ENCODE data around the gene EIF1AD.
"Not testable (repeated sequence)": the region's sequence is repeated elsewhere in the genome, so short reads cannot be mapped to it uniquely, and the experiment has no call there.

EIF1AD gene

GRCh38 chr11:66001942-66002647, at the start of gene EIF1AD, which contains the start of gene BANF1:
TSS of gene EIF1AD (minus strand) at chr11:66002157. CDS start at chr11:66000389, 1,768 bp downstream.
TSS of gene BANF1 (plus strand) at chr11:66002503. CDS start at chr11:66003251, 748 bp downstream.
- DNase-seq = peak; percentile 97

GRCh38 chr11:66051371-66051765, 49.4 kb upstream of the EIF1AD start:
- DNase-seq = no peak

- peak; percentile 40 for DNase-seq
These were observed 48.7 kb upstream of the EIF1AD start for GRCh38 chr11:66050581-66051231.

GRCh38 chr11:66048547-66049323, 46.8 kb upstream of the EIF1AD start, which contains the start of gene GAL3ST3:
TSS of gene GAL3ST3 (minus strand) at chr11:66049161. CDS start at chr11:66045415, 3,746 bp downstream.
- DNase-seq = peak; percentile 68

DNA sequence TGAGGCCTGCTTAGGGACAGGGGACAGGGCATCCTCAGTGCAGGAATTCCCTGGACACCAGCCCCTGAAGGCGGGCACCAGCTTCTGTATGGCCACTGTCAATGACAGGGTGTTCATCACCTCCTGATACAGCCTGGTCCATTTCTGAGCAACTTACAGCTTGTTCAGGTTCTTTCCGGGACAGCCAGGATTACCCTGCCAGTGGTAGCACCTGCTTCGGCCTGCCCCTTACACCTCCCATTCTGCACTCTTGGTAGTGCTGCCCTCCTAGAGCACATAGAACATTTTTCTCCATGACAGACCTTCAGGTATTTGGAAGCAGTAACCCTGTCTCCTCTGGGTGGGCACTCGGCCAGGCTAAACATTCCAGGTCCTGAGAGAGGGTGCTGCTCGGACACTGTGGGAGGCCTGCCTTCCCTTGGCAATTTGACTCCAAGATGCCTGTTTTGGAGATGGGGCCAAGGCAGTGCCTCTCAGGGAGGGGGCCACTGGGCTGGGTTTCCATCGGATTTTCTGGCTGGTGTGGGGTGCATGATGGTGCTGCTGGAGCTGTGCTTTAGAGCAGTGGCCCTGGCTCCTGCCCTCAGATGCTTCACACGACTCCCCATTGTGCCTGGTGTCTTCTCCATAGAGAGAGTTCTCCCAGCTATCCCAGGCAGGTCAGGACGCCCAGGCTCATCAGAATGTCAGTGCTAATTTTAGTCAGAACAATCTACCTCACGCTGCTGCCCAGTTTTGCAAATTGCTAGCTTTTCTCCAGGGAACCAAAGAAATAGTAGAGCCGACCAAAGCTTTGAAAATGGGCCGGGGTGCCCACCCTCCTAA, 45.8 kb upstream of the EIF1AD start:
- DNase-seq = no peak

- DNase-seq = peak; percentile 85
These were observed 44.9 kb upstream of the EIF1AD start for GRCh38 chr11:66046901-66047300.

- peak; percentile 88 for DNase-seq
These were observed 43.3 kb upstream of the EIF1AD start for GRCh38 chr11:66045177-66045639.

DNA sequence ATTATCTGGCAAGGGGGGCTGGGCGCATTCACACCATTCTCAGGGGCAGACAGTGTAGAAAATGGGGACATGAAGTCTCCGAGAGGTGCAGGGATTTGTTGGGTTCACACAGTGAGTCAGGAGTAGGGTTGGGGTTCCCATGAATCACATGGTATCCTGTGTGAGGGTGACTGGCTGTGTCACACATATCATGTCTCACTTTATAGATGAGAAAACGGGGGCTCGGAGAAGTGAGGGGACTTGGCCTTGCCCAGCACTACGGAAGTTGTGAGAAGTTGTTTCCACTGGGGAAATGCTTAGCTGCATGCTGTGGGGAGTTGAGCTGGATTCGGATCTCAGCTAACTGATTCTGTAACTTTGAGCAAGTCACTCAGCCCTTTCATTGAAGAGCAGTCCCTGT, 42.8 kb upstream of the EIF1AD start:
- DNase-seq = no peak

DNA sequence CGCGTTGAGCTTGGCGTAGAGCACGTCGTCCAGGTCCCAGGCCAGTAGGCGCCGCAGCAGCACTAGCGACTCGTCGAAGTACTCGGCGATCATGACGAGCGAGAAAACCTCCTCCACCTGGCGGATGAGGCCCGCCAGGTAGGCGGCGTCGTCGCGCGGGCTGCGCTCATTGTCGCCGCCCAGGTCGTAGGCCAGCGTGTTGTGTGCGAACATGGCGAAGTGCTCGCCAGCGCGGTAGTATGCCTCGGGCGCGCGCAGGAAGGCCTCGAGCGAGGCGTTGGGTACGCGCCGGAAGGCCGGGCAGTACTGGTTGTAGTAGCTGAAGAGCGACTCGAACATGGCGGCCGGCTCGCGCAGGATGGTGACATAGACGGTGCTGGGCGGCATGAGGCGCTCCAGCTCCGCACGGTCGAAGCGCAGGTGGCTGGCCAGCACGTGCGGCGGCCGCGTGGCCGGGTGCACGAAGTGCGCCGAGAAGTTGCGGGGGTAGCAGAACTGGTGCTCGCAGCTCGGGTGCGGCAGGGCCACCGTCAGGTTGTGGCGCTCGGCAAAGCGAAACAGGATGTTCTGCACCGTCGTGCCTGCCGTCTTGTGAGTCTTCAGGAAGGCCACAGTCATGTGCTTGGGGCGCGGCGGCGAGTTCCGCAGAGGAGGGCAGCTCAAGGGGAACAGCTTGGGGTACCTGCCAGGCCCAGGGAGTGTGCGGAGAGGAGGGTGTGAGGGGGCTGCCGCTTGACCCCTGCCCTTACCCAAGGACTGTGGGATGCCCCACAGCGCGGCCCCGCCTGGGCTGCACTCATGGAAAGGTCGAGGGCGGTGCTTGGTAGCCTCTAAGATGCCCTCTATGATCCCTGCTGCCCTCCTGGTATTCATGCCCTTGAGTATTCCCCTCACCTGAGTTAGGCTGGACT, 41.3 kb upstream of the EIF1AD start:
- no peak for DNase-seq

DNA sequence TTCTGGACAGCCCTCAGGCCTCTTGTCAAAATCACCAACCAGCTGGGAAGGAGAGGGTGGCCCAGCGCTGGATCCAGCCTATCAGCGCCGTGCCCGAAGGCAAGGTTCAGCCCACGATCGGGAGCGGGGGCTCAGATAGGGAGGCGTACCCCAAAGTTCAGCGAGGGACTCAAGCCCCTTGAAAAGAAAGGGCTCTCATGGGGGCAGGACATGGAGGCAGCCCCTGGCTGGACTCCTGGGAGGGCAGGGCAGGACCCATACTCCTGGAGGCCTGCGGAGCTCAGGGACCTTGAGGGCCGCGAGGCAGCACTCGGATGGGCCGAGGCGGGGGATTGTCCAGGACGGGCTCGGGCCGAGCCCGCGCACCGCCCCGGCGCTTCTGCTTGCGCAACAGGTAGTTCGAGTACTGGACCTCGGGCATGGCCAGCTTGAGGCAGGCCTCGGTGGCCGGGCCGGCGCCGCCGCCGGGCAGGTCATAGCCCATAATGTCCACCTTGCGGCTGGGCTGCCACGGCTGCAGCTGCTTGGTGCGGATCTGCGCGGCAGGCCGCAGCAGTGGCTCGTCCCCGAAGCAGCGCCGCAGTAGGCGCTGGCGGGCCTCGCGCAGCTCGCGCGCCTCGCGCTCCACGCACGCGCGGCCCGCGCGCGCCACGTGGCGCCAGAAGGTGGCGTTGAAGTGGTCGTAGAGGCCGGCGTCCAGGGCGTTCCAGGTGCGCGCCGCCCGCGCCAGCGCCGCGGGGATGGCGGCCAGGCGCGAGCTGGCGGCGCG, 40.5 kb upstream of the EIF1AD start:
- no peak for DNase-seq

GRCh38 chr11:66039765-66040164, 37.8 kb upstream of the EIF1AD start:
- no peak for DNase-seq

DNA sequence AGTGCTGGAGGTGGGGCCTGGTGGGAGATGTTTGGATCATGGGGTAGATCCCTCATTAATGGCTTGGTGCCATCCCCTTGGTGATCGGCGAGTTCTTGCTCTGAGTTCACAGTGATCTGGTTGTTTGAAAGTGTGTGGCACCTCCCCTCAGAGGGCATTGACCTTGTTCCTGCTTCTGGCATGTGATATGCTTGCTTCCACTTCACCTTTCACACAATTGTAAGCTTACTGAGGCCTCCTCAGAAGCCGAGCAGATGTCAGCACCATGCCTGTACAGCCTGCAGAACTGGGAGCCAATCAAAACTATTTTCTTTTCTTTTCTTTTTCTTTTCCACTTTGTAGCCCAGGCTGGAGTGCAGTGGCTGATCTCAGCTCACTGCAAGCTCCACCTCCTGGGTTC, 35.4 kb upstream of the EIF1AD start:
- no peak for DNase-seq

- no peak for DNase-seq
These were observed 34.4 kb upstream of the EIF1AD start for GRCh38 chr11:66036334-66036710.

- DNase-seq = no peak
These were observed 33.8 kb upstream of the EIF1AD start for GRCh38 chr11:66035653-66036333.

- no peak for DNase-seq
These were observed 31.2 kb upstream of the EIF1AD start for GRCh38 chr11:66032957-66033735.

GRCh38 chr11:66026017-66026529, 24.1 kb upstream of the EIF1AD start, which contains the start of gene CATSPER1:
TSS of gene CATSPER1 (minus strand) at chr11:66026479. CDS start at chr11:66026379, 100 bp downstream.
- DNase-seq = no peak

DNA sequence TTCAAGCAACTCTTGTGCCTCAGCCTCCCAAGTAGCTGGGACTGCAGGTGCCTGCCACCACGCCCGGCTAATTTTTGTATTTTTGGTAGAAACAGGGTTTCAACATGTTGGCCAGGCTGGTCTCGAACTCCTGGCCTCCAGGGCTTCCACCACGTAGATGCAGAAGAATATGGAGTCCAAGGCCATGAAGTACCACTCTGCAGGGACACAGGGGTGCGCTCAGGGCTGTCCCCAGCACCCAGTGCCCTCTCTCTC, 21.2 kb upstream of the EIF1AD start:
- DNase-seq = not testable (repeated sequence)

- DNase-seq = peak; percentile 75
These were observed 20.6 kb upstream of the EIF1AD start for GRCh38 chr11:66022401-66023185.

All from NCI-H82 (cell line).